Activated naive CD4-positive, alpha-beta T cell treated with anti-CD3 and anti-CD28 coated beads for 36 hours (primary cell): ENCODE data around the gene EGR4. TPM values are rescaled to one million over a fixed set of nuclear protein-coding genes. Genes with fewer than 3 reads are reported as not detected.

Experiments
- CTCF ChIA-PET: fragments of 350-600 bp; sonication (Branson Sonifier 250); formaldehyde crosslinking; loops from one replicate; lab custom pipeline; 2021; ENCODE audit warnings: antibody characterized with exemption; lab: Charles Lee
- DNase-seq: peaks from one replicate; pipeline ENCODE4 v3.0.0-alpha.2; 2020
- H3K27ac Mint-ChIP-seq: one replicate; pipeline ENCODE4 v1.8.0; 2021; ENCODE audit warnings: mild to moderate bottlenecking, mixed read lengths
- H3K27me3 Mint-ChIP-seq: one replicate; pipeline ENCODE4 v1.8.0; 2021; ENCODE audit warnings: low read depth, mixed read lengths
- H3K36me3 Mint-ChIP-seq: one replicate; pipeline ENCODE4 v1.8.0; 2021; ENCODE audit warnings: low read depth, mixed read lengths
- H3K4me1 Mint-ChIP-seq: one replicate; pipeline ENCODE4 v1.8.0; 2021; ENCODE audit warnings: low read depth, mixed read lengths
- H3K4me3 Mint-ChIP-seq: one replicate; pipeline ENCODE4 v1.8.0; 2021; ENCODE audit warnings: mild to moderate bottlenecking, moderate library complexity, mixed read lengths
- H3K9me3 Mint-ChIP-seq: one replicate; pipeline ENCODE4 v1.8.0; 2021; ENCODE audit warnings: mixed read lengths
- intact Hi-C: fragments of 100-400 bp; cut with micrococcal nuclease; formaldehyde crosslinking; loops from one replicate; pipeline ENCODE4 v1.15.1; 2023
- total RNA-seq, 2 experiments: library from RNA; stranded (reverse); gene quantifications; one replicate each; pipeline ENCODE4 v1.2.3, GENCODE V29; 2021

EGR4 gene
- total RNA-seq, 2 experiments from 2014 or later, result 0.07 to 0.12 TPM

DNA sequence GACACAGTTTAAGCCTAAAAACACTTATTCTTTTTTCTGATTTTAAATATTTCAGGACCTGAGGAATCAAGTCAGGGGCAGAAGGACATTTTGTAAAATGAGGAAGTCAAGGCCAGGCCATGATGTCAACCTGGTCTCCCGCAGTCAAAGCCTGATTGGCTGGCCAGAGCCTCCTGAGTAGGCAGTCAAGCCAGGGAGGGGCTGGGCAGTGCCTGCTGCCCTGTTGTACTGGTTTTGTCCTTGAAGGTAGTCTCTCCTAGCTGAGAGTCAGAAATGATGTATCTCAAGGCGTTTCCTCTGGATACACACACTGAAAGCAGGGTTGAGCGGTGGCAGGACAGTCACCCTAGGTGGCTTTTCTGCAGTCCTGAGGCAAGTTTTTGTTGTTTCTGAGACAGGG, 39.4 kb downstream of the EGR4 start:
- Mint-ChIP-seq H3K4me1 (no peaks in the 10 kb centered on the region), H3K27ac (no peak overlapping the region), H3K36me3 (peaks cover 20% of the 10 kb centered on the region), H3K27me3 (no peaks in the 10 kb centered on the region), H3K9me3 (no peaks in the 10 kb centered on the region), H3K4me3 (no peak overlapping the region)
- DNase-seq, result no peak
- intact Hi-C loops, result no loop called here
- CTCF ChIA-PET, result interaction anchor here (0.6 to 1.4 kb wide), 3 partner anchors 9 to 56 kb away, joined by 3 to 4 read pairs (median 3); no protein-coding TSS in a partner anchor

DNA sequence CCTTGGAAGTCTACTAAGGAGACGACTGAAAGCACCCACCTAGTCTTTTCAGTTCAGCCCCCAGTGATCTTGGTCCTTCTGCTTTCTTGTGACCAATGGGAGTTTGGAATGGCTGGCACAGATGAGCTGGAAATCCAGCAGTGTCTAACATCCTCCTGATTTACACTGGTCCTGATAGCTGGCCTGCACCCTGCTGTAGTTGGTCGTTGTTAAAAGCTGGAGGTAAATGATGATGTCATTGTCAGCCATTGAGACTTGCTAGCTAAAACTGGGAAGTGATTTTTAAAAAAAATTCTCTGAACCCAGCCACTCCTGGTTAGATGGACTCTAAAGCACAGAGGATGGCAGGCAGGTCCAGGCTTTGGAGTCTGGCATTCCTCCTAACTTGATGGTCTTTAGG, 39.9 kb downstream of the EGR4 start:
- no peak for DNase-seq
- no peaks in the 10 kb centered on the region for H3K4me1 Mint-ChIP-seq
- peaks cover 25% of the 10 kb centered on the region for H3K36me3 Mint-ChIP-seq
- CTCF ChIA-PET, result interaction anchor here (0.6 to 1.4 kb wide), 3 partner anchors 9 to 56 kb away, joined by 3 to 4 read pairs (median 3); no protein-coding TSS in a partner anchor
- H3K27ac Mint-ChIP-seq, result no peak overlapping the region
- intact Hi-C loops, result no loop called here
- H3K27me3 Mint-ChIP-seq, result no peaks in the 10 kb centered on the region
- H3K9me3 Mint-ChIP-seq, result no peaks in the 10 kb centered on the region
- H3K4me3 Mint-ChIP-seq, result no peak overlapping the region

DNA sequence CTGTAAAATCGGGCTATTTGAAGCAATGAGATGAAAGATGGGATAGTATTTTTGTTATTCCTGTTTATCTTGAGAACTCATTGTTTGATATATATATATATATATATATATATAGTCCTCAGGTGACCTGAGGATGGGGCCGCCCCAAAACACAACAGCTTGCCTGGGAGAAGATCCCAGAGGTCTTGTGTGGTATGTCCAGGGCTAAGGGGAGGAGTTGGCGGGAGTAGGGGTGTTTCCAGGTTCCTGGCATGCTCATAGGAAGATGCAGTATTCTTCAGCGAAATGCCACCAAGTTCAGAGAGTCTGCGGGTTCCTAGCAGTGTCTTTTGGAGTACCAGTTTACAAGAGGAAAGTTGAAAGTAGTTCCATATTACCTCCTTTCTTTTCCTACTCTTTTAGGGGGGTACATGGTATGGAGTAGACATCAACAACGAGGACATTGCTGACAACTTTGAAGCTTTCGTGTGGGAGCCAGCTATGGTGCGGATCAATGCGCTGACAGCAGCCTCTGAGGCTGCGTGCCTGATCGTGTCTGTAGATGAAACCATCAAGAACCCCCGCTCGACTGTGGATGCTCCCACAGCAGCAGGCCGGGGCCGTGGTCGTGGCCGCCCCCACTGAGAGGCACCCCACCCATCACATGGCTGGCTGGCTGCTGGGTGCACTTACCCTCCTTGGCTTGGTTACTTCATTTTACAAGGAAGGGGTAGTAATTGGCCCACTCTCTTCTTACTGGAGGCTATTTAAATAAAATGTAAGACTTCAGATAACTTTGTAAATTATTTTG, 40.9 kb downstream of the EGR4 start:
- no peak for DNase-seq
- CTCF ChIA-PET, result no interaction called here
- no peak overlapping the region for H3K4me3 Mint-ChIP-seq
- H3K9me3 Mint-ChIP-seq, result no peaks in the 10 kb centered on the region
- no peak overlapping the region for H3K27ac Mint-ChIP-seq
- H3K36me3 Mint-ChIP-seq, result peaks cover 25% of the 10 kb centered on the region
- no peaks in the 10 kb centered on the region for H3K27me3 Mint-ChIP-seq
- intact Hi-C loops, result no loop called here
- H3K4me1 Mint-ChIP-seq, result no peaks in the 10 kb centered on the region

DNA sequence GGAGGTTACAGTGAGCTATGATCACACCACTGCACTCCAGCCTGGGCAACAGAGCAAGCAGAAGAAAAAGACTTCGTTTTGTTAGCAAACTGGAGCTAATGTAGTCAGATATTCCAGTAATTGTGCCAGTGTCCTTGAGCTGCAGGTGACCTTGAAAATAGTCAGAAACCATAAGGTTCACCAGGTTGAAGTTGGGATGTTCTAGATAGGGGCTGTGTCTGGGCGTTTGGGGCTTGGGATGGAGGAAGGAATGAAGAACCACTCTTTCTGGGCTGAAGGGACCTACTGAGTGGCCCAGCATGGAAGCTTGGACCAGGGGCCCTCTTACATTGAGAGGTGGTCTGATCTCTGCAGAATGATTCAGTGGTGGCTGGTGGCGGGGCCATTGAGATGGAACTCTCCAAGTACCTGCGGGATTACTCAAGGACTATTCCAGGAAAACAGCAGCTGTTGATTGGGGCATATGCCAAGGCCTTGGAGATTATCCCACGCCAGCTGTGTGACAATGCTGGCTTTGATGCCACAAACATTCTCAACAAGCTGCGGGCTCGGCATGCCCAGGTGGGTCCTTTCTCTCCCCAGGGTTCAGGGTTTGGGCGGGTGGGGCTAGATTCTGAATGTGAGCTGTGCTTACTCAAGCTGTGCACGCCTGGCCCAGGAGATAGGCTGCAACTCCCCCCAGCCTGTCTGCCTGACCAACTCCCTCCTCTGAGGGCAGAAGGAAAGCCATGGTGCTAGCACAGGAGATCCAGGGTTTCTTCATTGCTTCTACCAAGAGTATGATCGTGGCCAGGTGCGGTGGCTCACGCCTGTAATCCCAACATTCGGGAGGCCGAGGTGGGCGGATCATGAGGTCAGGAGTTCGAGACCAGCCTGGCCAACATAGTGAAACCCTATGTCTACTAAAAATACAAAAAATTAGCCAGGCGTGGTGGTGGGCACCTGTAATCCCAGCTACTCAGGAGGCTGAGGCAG, 42.2 kb downstream of the EGR4 start:
- Mint-ChIP-seq H3K36me3 (peaks cover 36% of the 10 kb centered on the region), H3K27me3 (no peaks in the 10 kb centered on the region), H3K27ac (no peak overlapping the region), H3K4me3 (no peak overlapping the region), H3K4me1 (peaks cover 4% of the 10 kb centered on the region), H3K9me3 (no peaks in the 10 kb centered on the region)
- DNase-seq, result no peak
- intact Hi-C loops, result no loop called here
- CTCF ChIA-PET, result interaction anchor here (2.2 to 2.3 kb wide), 2 partner anchors 12 to 39 kb away, joined by 7 read pairs; no protein-coding TSS in a partner anchor

DNA sequence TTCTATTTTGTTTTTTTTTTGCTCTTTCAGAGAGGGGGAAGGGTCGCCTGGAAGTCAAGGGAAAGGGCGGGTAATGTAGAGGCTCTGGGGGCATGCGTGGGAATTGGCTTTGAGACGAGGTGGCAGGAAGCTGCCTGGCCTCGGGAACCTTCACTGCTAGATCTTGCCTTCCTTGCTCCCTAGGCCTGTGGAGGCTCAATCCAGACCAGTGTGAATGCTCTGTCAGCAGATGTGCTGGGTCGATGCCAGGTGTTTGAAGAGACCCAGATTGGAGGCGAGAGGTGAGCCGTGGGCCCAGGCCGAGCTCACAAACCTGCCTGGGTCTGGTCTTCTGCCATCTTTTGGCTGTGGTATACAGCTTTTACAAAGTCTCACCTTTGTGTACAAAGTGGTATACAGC, 43.7 kb downstream of the EGR4 start:
- CTCF ChIA-PET, result interaction anchor here (0.6 to 2.3 kb wide), 4 partner anchors 10 to 164 kb away, joined by 3 to 7 read pairs (median 5); no protein-coding TSS in a partner anchor
- intact Hi-C loops, result no loop called here
- H3K27me3 Mint-ChIP-seq, result no peaks in the 10 kb centered on the region

DNA sequence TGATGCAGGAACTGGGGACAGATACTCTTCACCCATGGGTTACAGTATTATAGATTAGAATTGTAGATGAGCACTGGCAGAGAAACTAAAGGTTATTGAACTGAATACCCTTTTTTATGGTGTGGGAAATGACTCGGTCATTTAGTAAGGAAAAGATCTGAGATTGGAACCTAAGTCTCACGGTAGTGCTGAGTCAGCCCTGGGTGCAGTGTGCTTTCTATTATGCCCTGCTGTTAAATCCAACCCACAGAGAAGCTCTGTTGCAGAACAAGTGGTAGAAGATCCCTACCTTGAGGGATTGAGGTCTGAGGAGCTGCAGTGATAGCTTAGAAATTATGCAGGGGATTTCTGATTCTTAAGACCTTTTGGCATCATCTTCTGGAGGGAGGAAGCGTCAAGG, 46.5 kb downstream of the EGR4 start:
- DNase-seq, result no peak
- intact Hi-C loops, result no loop called here
- Mint-ChIP-seq H3K9me3 (no peaks in the 10 kb centered on the region), H3K4me1 (peaks cover 17% of the 10 kb centered on the region), H3K27ac (peak overlapping the region; percentile 22), H3K27me3 (no peaks in the 10 kb centered on the region), H3K4me3 (no peak overlapping the region), H3K36me3 (peaks cover 55% of the 10 kb centered on the region)
- CTCF ChIA-PET, result interaction anchor here (1.3 kb wide), 1 partner anchor 43 kb away, joined by 4 read pairs; no protein-coding TSS in a partner anchor

More for the DNA sequence above, 43.7 kb downstream of the EGR4 start:
- Mint-ChIP-seq H3K4me1 (peaks cover 4% of the 10 kb centered on the region), H3K4me3 (no peak overlapping the region), H3K36me3 (peaks cover 43% of the 10 kb centered on the region), H3K9me3 (no peaks in the 10 kb centered on the region), H3K27ac (no peak overlapping the region)
- no peak for DNase-seq

DNA sequence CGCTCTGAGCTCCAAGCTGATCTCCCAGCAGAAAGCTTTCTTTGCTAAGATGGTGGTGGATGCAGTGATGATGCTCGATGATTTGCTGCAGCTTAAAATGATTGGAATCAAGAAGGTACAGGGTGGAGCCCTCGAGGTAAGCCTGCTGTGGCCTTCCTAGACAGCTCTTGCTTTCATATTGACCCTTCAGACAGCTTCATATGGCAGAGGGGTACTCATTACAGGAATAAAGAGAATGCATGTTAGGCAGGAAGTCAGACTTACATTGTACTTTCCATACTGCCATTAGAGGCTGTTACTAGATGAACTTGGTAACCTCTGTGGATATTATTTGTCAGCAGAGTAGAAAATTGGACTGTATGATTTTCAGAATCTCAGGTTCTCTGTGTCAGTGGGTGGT, 48.8 kb downstream of the EGR4 start:
- no peak for DNase-seq
- peaks cover 48% of the 10 kb centered on the region for H3K36me3 Mint-ChIP-seq
- intact Hi-C loops, result no loop called here
- no peaks in the 10 kb centered on the region for H3K9me3 Mint-ChIP-seq
- H3K27ac Mint-ChIP-seq, result peak overlapping the region; percentile 71
- CTCF ChIA-PET, result interaction anchor here (1.3 to 1.9 kb wide), 5 partner anchors 10 to 46 kb away, joined by 3 to 10 read pairs (median 5); no protein-coding TSS in a partner anchor
- H3K4me1 Mint-ChIP-seq, result peaks cover 26% of the 10 kb centered on the region
- no peaks in the 10 kb centered on the region for H3K27me3 Mint-ChIP-seq
- no peak overlapping the region for H3K4me3 Mint-ChIP-seq

DNA sequence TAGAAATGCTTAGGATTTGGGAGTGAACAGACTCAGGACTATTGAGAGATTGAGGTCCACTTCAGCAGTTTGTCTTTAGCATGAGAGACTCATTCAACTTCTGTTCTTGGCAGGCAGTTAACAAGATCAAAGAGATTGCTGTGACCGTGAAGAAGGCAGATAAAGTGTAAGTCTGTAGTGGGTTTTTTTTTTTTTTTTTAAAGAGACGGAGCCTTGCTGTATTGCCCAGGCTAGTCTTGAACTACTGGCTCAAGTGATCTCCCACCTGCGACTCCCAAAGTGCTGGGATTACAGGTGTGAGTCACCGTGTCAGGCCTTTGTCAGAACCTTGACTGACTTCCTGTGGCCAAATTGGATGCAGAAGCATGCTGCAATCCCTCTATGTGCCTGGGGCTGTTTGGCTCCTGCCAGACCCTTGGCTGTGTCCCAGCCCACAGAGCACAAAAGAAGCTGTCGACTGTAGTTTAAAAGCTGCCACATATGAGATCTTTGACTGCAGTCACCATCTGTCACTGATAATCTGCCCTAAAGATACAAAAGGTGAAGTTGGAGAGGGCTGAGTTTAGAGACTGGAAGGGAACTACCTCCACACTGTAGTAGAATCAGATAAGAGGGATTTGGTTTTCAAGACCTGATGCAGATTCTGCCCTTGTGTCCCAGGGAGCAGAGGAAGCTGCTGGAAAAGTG, 49.3 kb downstream of the EGR4 start:
- Mint-ChIP-seq H3K9me3 (no peaks in the 10 kb centered on the region), H3K36me3 (peaks cover 45% of the 10 kb centered on the region), H3K27ac (peak overlapping the region; percentile 71), H3K27me3 (no peaks in the 10 kb centered on the region), H3K4me3 (no peak overlapping the region), H3K4me1 (peaks cover 31% of the 10 kb centered on the region)
- CTCF ChIA-PET, result interaction anchor here (1.3 to 1.9 kb wide), 5 partner anchors 10 to 46 kb away, joined by 3 to 10 read pairs (median 5); no protein-coding TSS in a partner anchor
- no peak for DNase-seq
- intact Hi-C loops, result loop anchor here (1.0 kb wide), 1 partner anchor 9 kb away; no protein-coding TSS in a partner anchor

Other genes starting within 250 kb of the EGR4 start
- gene SFXN5, start 221.8 kb downstream of the EGR4 start, total RNA-seq, result 1 to 10 TPM; 5.3 to 6.8 TPM
- gene RAB11FIP5, start 180.6 kb downstream of the EGR4 start, total RNA-seq, result 1 to 10 TPM; 7.3 to 7.4 TPM
- gene NOTO, start 91.0 kb downstream of the EGR4 start, total RNA-seq, result not detected
- 10 to 100 TPM; 37.4 to 39.0 TPM for gene SMYD5, start 79.3 kb downstream of the EGR4 start, total RNA-seq
- 10 to 100 TPM; 10.1 to 10.2 TPM for gene PRADC1, start 60.3 kb downstream of the EGR4 start, total RNA-seq
- 100 to 1,000 TPM; 654 to 705 TPM for gene CCT7, start 59.2 kb downstream of the EGR4 start, total RNA-seq
- gene FBXO41, start 9.1 kb downstream of the EGR4 start, total RNA-seq, result 10 to 100 TPM; 11.0 to 11.8 TPM
- gene ALMS1, start 92.3 kb upstream of the EGR4 start, total RNA-seq, result 10 to 100 TPM; 15.4 to 15.8 TPM